ENCODE data around the gene ERVK3-1.

The ERVK3-1 gene

DNA sequence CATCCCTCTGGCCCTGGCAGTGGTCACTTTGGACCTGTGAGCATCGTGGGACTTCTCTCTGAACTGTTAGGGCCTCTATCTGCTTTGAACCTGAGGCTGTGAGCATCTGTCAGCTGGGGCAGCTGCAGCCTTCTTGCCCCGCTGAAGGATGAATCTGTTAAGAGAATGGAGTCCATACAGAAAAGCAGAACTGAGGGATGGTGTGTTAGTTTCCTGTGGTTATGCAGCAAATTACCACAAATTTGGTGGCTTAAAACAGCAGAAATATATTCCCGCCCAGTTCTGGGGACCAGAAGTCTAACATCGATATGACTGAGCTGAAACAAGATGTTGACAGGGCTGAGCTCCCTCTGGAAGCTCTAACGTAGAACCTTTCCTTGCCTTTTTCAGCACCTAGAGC lies 59.0 kb downstream of the ERVK3-1 start:
- peak; percentile 38 to 61 for DNase-seq
